Fibroblast of lung (primary cell): ENCODE results near the gene DPM3. TPM values are rescaled to one million over a fixed set of nuclear protein-coding genes. Genes with fewer than 3 reads are reported as not detected.

Source experiments
- DNase-seq, 2 donors: peaks; one replicate each; pipeline versions ENCODE4 v3.0.0 to v3.0.0-alpha.2; 2010; ENCODE audit warnings: low read depth in 2 of 2
- H2AFZ ChIP-seq: 2 replicates; pipeline ENCODE4 v1.5.1; 2012; ENCODE audit warnings: low read length, control low read depth, inconsistent platforms
- H3K27ac ChIP-seq: 2 replicates; pipeline ENCODE4 v1.5.1; 2011; ENCODE audit warnings: low read length, control low read depth; ENCODE audit not compliant: insufficient read depth
- H3K27me3 ChIP-seq: 2 replicates; pipeline ENCODE4 v1.5.1; 2011; ENCODE audit warnings: mild to moderate bottlenecking, low read length; ENCODE audit not compliant: control insufficient read depth, insufficient read depth
- H3K36me3 ChIP-seq: 2 replicates; pipeline ENCODE4 v1.5.1; 2011; ENCODE audit warnings: low read length; ENCODE audit not compliant: control insufficient read depth, insufficient read depth
- H3K4me1 ChIP-seq: 2 replicates; pipeline ENCODE4 v1.5.1; 2011; ENCODE audit warnings: low read length; ENCODE audit not compliant: control insufficient read depth, insufficient read depth; ENCODE audit errors: extremely low read depth
- H3K4me2 ChIP-seq: 2 replicates; pipeline ENCODE4 v1.5.1; 2011; ENCODE audit warnings: low read length, control low read depth; ENCODE audit not compliant: insufficient read depth; ENCODE audit errors: extremely low read depth
- H3K4me3 ChIP-seq, 4 experiments: fragments of 200-600 bp in 1 of 4; sonication (generic) in 1 of 4; replicated peaks in 1 of 4; 2 replicates each; pipeline ENCODE4 v1.5.1; 2011 to 2016; ENCODE audit warnings: low read length in 4 of 4, low read depth in 3 of 4, mild to moderate bottlenecking in 3 of 4, control low read depth in 2 of 4, inconsistent platforms in 1 of 4, mixed read lengths in 1 of 4; ENCODE audit not compliant: insufficient read depth in 1 of 4; ENCODE audit errors: control extremely low read depth in 1 of 4
- H3K79me2 ChIP-seq: 2 replicates; pipeline ENCODE4 v1.5.1; 2012; ENCODE audit warnings: mild to moderate bottlenecking, low read length, inconsistent platforms; ENCODE audit not compliant: control insufficient read depth, insufficient read depth
- H3K9ac ChIP-seq: 2 replicates; pipeline ENCODE4 v1.5.1; 2011; ENCODE audit warnings: mild to moderate bottlenecking, low read length, control low read depth; ENCODE audit not compliant: insufficient read depth
- H3K9me3 ChIP-seq: 2 replicates; pipeline ENCODE4 v1.5.1; 2012; ENCODE audit warnings: low read depth, low read length; ENCODE audit not compliant: control insufficient read depth, insufficient read depth
- H4K20me1 ChIP-seq: 2 replicates; pipeline ENCODE4 v1.5.1; 2011; ENCODE audit warnings: low read length; ENCODE audit not compliant: control insufficient read depth, insufficient read depth; ENCODE audit errors: extremely low read depth
- EZH2 ChIP-seq: IDR thresholded peaks from 2 replicates; pipeline ENCODE4 v1.5.1; 2012; ENCODE audit warnings: low read length, control low read depth, mild to moderate bottlenecking; ENCODE audit errors: missing control alignments
- polyA plus RNA-seq, 2 donors: library from polyadenylated mRNA; depleted of rRNA in 1 of 2; stranded (reverse) in 1 of 2; unstranded in 1 of 2; fragments of >200 nt; gene quantifications; 2 replicates each; pipeline ENCODE4 v1.2.1, GENCODE V29; 2011 to 2012; ENCODE audit warnings: missing spikeins in 1 of 2
- total RNA-seq: library from RNA; depleted of rRNA; stranded (reverse); fragments of >200 nt; gene quantifications from 2 replicates; pipeline ENCODE4 v1.2.1, GENCODE V29; 2014
- TF ChIP-seq, protein P1 (sequence below), 2 donors: IDR thresholded peaks in 1 of 2; conservative IDR thresholded peaks in 1 of 2; 1 replicate in 1 of 2; 2 replicates in 1 of 2; pipeline ENCODE4 v1.5.1; 2011 to 2012; ENCODE audit warnings: low read length in 2 of 2, control low read depth in 1 of 2, inconsistent platforms in 1 of 2, low read depth in 1 of 2, mild to moderate bottlenecking in 1 of 2

The DPM3 gene
- total and polyA plus RNA-seq, 2 donors (not counting 1 experiment from before 2014, with no cell fraction given), result 31.9 to 40.5 TPM

DNA sequence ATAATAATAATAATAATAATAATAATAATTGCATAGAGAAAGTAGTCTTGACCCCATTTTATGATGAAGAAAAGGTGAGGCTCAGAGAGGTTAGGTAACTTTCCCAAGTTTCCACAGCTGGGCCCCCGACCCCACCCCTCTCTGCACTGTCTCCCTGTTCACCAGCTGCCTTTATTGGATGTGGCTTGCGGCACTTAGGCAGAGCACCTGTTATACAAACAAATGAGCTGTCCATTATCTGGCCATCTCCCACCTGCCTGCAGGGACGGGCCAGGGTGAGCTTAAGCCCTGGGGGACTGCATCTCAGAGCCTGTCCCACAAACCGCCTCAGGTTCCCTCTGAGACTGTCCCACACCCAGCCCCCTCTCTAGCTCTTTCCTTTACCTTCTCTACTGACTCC, 22.7 kb downstream of the DPM3 start:
- H3K9me3 ChIP-seq, result no peaks in the 10 kb centered on the region
- H3K27ac ChIP-seq, result no peak overlapping the region
- H3K4me1 ChIP-seq, result no peaks in the 10 kb centered on the region
- H3K27me3 ChIP-seq, result peaks cover 10% of the 10 kb centered on the region
- no peaks in the 10 kb centered on the region for H4K20me1 ChIP-seq
- no peaks in the 10 kb centered on the region for H3K79me2 ChIP-seq
- H3K4me3 ChIP-seq, result no peak overlapping the region
- H3K4me2 ChIP-seq, result no peak overlapping the region
- no peaks in the 10 kb centered on the region for H3K36me3 ChIP-seq
- H3K9ac ChIP-seq, result no peak overlapping the region
- no peak overlapping the region for H2AFZ ChIP-seq
- TF ChIP-seq, protein P1, sequence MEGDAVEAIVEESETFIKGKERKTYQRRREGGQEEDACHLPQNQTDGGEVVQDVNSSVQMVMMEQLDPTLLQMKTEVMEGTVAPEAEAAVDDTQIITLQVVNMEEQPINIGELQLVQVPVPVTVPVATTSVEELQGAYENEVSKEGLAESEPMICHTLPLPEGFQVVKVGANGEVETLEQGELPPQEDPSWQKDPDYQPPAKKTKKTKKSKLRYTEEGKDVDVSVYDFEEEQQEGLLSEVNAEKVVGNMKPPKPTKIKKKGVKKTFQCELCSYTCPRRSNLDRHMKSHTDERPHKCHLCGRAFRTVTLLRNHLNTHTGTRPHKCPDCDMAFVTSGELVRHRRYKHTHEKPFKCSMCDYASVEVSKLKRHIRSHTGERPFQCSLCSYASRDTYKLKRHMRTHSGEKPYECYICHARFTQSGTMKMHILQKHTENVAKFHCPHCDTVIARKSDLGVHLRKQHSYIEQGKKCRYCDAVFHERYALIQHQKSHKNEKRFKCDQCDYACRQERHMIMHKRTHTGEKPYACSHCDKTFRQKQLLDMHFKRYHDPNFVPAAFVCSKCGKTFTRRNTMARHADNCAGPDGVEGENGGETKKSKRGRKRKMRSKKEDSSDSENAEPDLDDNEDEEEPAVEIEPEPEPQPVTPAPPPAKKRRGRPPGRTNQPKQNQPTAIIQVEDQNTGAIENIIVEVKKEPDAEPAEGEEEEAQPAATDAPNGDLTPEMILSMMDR (conservative IDR thresholded peaks at IDR 0.05 in 1 of 2, IDR thresholded peaks at IDR 0.05 in 1 of 2; ENCODE audit: low read depth in 1 of 2, low read length in 2 of 2), result no peak
- TF ChIP-seq EZH2, result no peak
- DNase-seq, result no peak

DNA sequence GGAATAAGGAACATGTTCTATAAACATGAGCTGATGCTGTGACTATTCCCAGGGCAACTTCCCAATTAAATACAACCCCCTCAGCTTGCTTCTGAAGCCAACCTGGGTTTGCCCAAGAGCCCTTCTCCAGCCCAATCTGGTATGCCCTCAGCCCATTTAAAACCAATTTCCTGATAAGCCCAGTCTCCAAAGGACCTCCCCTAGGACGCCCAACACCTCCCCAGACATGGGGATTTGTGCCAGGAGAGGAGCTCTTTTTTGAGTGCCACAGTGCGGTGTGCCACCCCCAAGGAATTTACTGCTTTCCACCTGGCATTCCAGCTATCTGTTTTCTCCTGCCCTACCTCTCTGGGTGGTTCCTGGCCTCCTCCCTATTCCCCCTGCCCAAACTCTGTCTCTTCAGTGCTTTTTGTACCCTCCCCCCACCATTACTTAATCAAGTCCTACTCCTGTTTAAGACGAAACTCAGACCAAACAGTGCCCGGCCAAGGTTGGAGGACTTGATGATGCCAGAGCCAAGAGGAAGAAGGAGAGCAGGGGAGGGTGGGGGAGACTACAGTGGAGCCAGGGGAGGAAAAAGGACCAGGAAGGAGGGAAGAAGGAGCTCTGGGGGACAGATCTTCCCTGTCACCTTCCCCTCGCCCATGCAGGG, 24.1 kb downstream of the DPM3 start:
- Histone ChIP-seq H3K9me3 (no peaks in the 10 kb centered on the region), H3K4me3 (no peak overlapping the region), H3K9ac (no peak overlapping the region), H3K4me1 (no peaks in the 10 kb centered on the region), H2AFZ (no peak overlapping the region), H3K36me3 (no peaks in the 10 kb centered on the region), H3K4me2 (no peak overlapping the region), H3K27ac (no peak overlapping the region), H3K79me2 (no peaks in the 10 kb centered on the region), H4K20me1 (no peaks in the 10 kb centered on the region), H3K27me3 (peaks cover 10% of the 10 kb centered on the region)
- DNase-seq, result no peak
- no peak for TF ChIP-seq EZH2
- TF ChIP-seq, protein P1 (conservative IDR thresholded peaks at IDR 0.05 in 1 of 2, IDR thresholded peaks at IDR 0.05 in 1 of 2; ENCODE audit: low read depth in 1 of 2, low read length in 2 of 2), result no peak

DNA sequence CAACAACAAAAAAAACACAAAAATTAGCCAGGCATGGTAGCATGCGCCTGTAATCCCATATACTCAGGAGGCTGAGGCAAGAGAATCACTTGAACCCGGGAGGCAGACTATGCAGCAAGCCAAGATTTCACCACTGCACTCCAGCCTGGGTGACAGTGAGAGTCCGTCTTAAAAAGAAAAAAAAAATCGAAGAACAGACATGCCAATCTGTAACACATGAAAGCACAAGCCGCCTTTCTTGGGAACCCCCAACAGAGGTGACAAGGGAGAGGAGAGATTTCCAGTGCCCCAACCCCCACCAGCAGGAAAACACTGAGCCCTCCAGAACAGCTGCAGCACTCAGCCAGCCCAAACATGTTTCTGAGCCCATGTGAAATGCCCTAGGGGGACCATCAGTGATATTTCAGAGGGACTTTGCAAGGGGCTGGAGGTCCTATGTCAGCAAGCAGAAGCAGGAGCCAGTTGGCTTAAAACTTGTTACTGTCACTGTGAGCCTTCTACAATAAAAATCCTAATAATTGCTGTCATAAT, 26.8 kb downstream of the DPM3 start:
- H3K9me3 ChIP-seq, result no peaks in the 10 kb centered on the region
- H3K27ac ChIP-seq, result no peak overlapping the region
- H3K79me2 ChIP-seq, result no peaks in the 10 kb centered on the region
- H3K4me2 ChIP-seq, result no peak overlapping the region
- no peaks in the 10 kb centered on the region for H3K4me1 ChIP-seq
- H4K20me1 ChIP-seq, result no peaks in the 10 kb centered on the region
- H3K4me3 ChIP-seq, result no peak overlapping the region
- no peak for TF ChIP-seq EZH2
- TF ChIP-seq, protein P1 (conservative IDR thresholded peaks at IDR 0.05 in 1 of 2, IDR thresholded peaks at IDR 0.05 in 1 of 2; ENCODE audit: low read depth in 1 of 2, low read length in 2 of 2), result no peak
- H3K27me3 ChIP-seq, result peaks cover 5% of the 10 kb centered on the region
- no peaks in the 10 kb centered on the region for H3K36me3 ChIP-seq
- DNase-seq, result no peak
- H3K9ac ChIP-seq, result no peak overlapping the region
- no peak overlapping the region for H2AFZ ChIP-seq
